ENCODE data around the gene ADIPOR2. TPM values are rescaled to one million over a fixed set of nuclear protein-coding genes. Genes with fewer than 3 reads are reported as not detected.
"Not testable (repeated sequence)": the region's sequence is repeated elsewhere in the genome, so short reads cannot be mapped to it uniquely, and the experiment has no call there.

ADIPOR2 gene
- total RNA-seq, 1 donor from 2014 or later, result 83.6 TPM

GRCh38 chr12:1712852-1713251 is 22.0 kb downstream of the ADIPOR2 start:
- not testable (repeated sequence) for H3K27me3 Mint-ChIP-seq; H3K27ac Mint-ChIP-seq; DNase-seq (ENCODE audit: low spot score, unreplicated experiment); H3K4me1 Mint-ChIP-seq (ENCODE audit: low read depth); H3K4me3 Mint-ChIP-seq (ENCODE audit: low read depth)
- Mint-ChIP-seq H3K9me3 (ENCODE audit: low read depth) (peaks cover 24% of the 10 kb centered on the region), H3K36me3 (ENCODE audit: insufficient read depth) (peaks cover 50% of the 10 kb centered on the region)

GRCh38 chr12:1713783-1714348 is 23.0 kb downstream of the ADIPOR2 start:
- peaks cover 23% of the 10 kb centered on the region for H3K9me3 Mint-ChIP-seq (ENCODE audit: low read depth)
- H3K27ac Mint-ChIP-seq, result peak overlapping the region; percentile 9

DNA sequence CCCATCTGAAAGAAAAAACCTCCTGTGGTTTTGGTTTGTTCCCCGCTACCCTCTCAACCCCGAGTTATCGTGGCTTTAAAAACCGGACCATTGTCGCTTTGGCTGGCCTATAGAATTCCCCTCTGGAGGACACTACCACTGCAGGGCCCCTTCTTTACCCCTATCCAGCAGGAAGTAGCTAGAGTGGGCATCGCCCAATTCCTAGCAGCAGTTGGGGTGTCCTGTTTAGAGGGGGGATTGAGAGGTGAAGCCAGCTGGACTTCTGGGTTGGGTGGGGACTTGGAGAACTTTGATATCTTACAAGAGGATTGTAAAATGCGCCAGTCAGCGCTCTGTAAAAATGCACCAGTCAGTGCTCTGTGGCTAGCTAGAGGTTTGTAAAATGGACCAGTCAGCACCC is 24.6 kb downstream of the ADIPOR2 start:
- not testable (repeated sequence) for DNase-seq (ENCODE audit: low spot score, unreplicated experiment); H3K27me3 Mint-ChIP-seq; H3K27ac Mint-ChIP-seq; H3K4me3 Mint-ChIP-seq (ENCODE audit: low read depth)
- Mint-ChIP-seq H3K4me1 (ENCODE audit: low read depth) (peaks cover 13% of the 10 kb centered on the region), H3K36me3 (ENCODE audit: insufficient read depth) (peaks cover 49% of the 10 kb centered on the region), H3K9me3 (ENCODE audit: low read depth) (peaks cover 15% of the 10 kb centered on the region)

More at GRCh38 chr12:1713783-1714348, 23.0 kb downstream of the ADIPOR2 start:
- not testable (repeated sequence) for H3K4me3 Mint-ChIP-seq (ENCODE audit: low read depth); H3K4me1 Mint-ChIP-seq (ENCODE audit: low read depth); DNase-seq (ENCODE audit: low spot score, unreplicated experiment); H3K27me3 Mint-ChIP-seq
- peaks cover 50% of the 10 kb centered on the region for H3K36me3 Mint-ChIP-seq (ENCODE audit: insufficient read depth)

DNA sequence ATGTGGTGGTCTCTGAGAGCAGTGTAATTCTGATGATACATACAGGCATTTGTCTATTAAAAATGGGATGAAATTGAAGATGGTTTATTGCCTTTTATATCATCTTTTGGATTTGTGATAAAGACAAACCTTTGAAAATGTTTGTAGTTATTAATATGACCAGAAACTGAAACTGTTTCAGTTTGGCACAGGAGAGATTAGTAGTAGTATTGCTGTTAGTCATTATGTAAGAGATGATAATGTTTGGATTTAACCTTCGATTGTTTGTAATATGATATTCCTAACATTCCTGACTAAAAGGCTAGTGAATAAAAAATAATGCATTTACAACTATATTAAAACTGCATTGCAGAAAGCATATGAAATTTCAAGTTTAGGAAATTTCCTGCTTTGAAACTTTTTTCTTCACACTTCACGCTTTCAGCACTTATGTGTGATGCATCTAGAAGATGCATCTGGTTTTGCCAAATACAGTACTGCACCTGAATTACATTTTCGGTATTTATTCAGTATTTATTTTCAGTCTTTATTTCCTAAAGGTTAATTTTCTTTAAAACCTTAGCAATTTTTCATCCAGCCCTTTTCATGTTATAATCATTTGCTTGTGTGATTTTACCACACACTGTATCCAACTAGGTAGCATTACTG is 25.5 kb downstream of the ADIPOR2 start:
- TF ChIP-seq CTCF (IDR thresholded peaks at IDR 0.05; ENCODE audit: unreplicated experiment), result no peak
- Mint-ChIP-seq H3K27ac (no peak overlapping the region), H3K4me3 (ENCODE audit: low read depth) (no peak overlapping the region), H3K4me1 (ENCODE audit: low read depth) (peaks cover 10% of the 10 kb centered on the region), H3K36me3 (ENCODE audit: insufficient read depth) (peaks cover 48% of the 10 kb centered on the region), H3K27me3 (no peaks in the 10 kb centered on the region), H3K9me3 (ENCODE audit: low read depth) (peaks cover 15% of the 10 kb centered on the region)
- DNase-seq (ENCODE audit: low spot score, unreplicated experiment), result no peak

DNA sequence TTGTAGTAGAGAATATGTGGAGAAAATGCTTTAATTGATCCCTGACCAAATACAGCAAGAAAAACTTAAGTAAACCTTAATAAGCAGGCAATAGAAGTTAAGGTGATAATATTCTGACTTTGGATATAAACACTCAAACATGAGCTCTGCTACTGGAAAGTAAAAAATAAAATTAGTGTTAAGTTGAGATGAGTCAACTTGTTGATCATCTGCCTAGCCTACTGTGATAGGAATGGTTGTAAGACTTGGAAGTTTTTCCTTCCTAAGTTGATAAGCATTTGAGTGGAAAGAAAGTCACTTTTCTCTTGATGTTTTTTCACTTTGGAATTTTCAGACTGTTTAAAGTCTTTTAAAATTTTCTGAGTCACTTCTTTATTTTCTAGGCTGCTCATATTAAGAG is 26.0 kb downstream of the ADIPOR2 start:
- Mint-ChIP-seq H3K4me1 (ENCODE audit: low read depth) (peaks cover 11% of the 10 kb centered on the region), H3K36me3 (ENCODE audit: insufficient read depth) (peaks cover 46% of the 10 kb centered on the region), H3K9me3 (ENCODE audit: low read depth) (peaks cover 15% of the 10 kb centered on the region), H3K4me3 (ENCODE audit: low read depth) (no peak overlapping the region), H3K27me3 (no peaks in the 10 kb centered on the region), H3K27ac (no peak overlapping the region)
- TF ChIP-seq CTCF (IDR thresholded peaks at IDR 0.05; ENCODE audit: unreplicated experiment), result no peak
- DNase-seq (ENCODE audit: low spot score, unreplicated experiment), result no peak

- H3K9me3 Mint-ChIP-seq (ENCODE audit: low read depth), result peaks cover 13% of the 10 kb centered on the region
- H3K27ac Mint-ChIP-seq, result no peak overlapping the region
- peaks cover 34% of the 10 kb centered on the region for H3K36me3 Mint-ChIP-seq (ENCODE audit: insufficient read depth)
- H3K4me1 Mint-ChIP-seq (ENCODE audit: low read depth), result peaks cover 15% of the 10 kb centered on the region
- DNase-seq (ENCODE audit: low spot score, unreplicated experiment), result no peak
- TF ChIP-seq CTCF (IDR thresholded peaks at IDR 0.05; ENCODE audit: unreplicated experiment), result no peak
- H3K4me3 Mint-ChIP-seq (ENCODE audit: low read depth), result no peak overlapping the region
- H3K27me3 Mint-ChIP-seq, result no peaks in the 10 kb centered on the region
Measured at GRCh38 chr12:1719139-1719538, 28.3 kb downstream of the ADIPOR2 start.

- H3K27ac Mint-ChIP-seq, result no peak overlapping the region
- peaks cover 24% of the 10 kb centered on the region for H3K36me3 Mint-ChIP-seq (ENCODE audit: insufficient read depth)
- no peak for DNase-seq (ENCODE audit: low spot score, unreplicated experiment)
- peaks cover 3% of the 10 kb centered on the region for H3K9me3 Mint-ChIP-seq (ENCODE audit: low read depth)
- H3K4me1 Mint-ChIP-seq (ENCODE audit: low read depth), result peaks cover 15% of the 10 kb centered on the region
- no peak for TF ChIP-seq CTCF (IDR thresholded peaks at IDR 0.05; ENCODE audit: unreplicated experiment)
- H3K4me3 Mint-ChIP-seq (ENCODE audit: low read depth), result no peak overlapping the region
- H3K27me3 Mint-ChIP-seq, result no peaks in the 10 kb centered on the region
Measured at GRCh38 chr12:1720494-1720893, 29.6 kb downstream of the ADIPOR2 start.
